Trophoblast cell (in vitro differentiated cells and primary cell): ENCODE results near the gene NRXN3.

Experiments
- DNase-seq, 2 donors: peaks; one replicate each; pipeline ENCODE4 v3.0.0-alpha.2; 2016
- H2AFZ ChIP-seq: 2 replicates; pipeline ENCODE4 v1.6.1; 2013; ENCODE audit warnings: low read length, moderate library complexity, mild to moderate bottlenecking; ENCODE audit not compliant: insufficient read depth, poor library complexity
- H2AK5ac ChIP-seq: 2 replicates; pipeline ENCODE4 v1.6.1; 2013; ENCODE audit warnings: mild to moderate bottlenecking, low read length
- H2BK120ac ChIP-seq: 2 replicates; pipeline ENCODE4 v1.6.1; 2013; ENCODE audit warnings: low read length, mild to moderate bottlenecking, moderate library complexity; ENCODE audit not compliant: insufficient read depth, poor library complexity
- H2BK12ac ChIP-seq: 2 replicates; pipeline ENCODE4 v1.6.1; 2013; ENCODE audit warnings: mild to moderate bottlenecking, low read length, moderate library complexity
- H2BK5ac ChIP-seq: 2 replicates; pipeline ENCODE4 v1.6.1; 2013; ENCODE audit warnings: low read length, low read depth, moderate library complexity, mild to moderate bottlenecking; ENCODE audit not compliant: poor library complexity
- H3K14ac ChIP-seq: 2 replicates; pipeline ENCODE4 v1.6.1; 2013; ENCODE audit warnings: mild to moderate bottlenecking, low read length
- H3K18ac ChIP-seq: 2 replicates; pipeline ENCODE4 v1.6.1; 2013; ENCODE audit warnings: mild to moderate bottlenecking, low read length
- H3K23ac ChIP-seq: 2 replicates; pipeline ENCODE4 v1.6.1; 2013; ENCODE audit warnings: low read length
- H3K27ac ChIP-seq: 2 replicates; pipeline ENCODE4 v1.5.1; 2013; ENCODE audit warnings: low read depth, mild to moderate bottlenecking, inconsistent platforms, low read length, moderate library complexity
- H3K27me3 ChIP-seq: 2 replicates; pipeline ENCODE4 v1.6.1; 2013; ENCODE audit warnings: inconsistent platforms, mild to moderate bottlenecking, low read length, moderate library complexity; ENCODE audit not compliant: insufficient read depth
- H3K36me3 ChIP-seq, 2 experiments: 1 replicate in 1 of 2; 2 replicates in 1 of 2; pipeline ENCODE4 v1.6.1; 2013; ENCODE audit warnings: low read length in 2 of 2, mild to moderate bottlenecking in 2 of 2, moderate library complexity in 1 of 2; ENCODE audit not compliant: insufficient read depth in 2 of 2, control insufficient read depth in 1 of 2
- H3K4ac ChIP-seq: 2 replicates; pipeline ENCODE4 v1.6.1; 2013; ENCODE audit warnings: low read depth, mild to moderate bottlenecking, low read length, moderate library complexity
- H3K4me1 ChIP-seq, 2 experiments: 1 replicate in 1 of 2; 2 replicates in 1 of 2; pipeline ENCODE4 v1.6.1; 2013; ENCODE audit warnings: low read length in 2 of 2, mild to moderate bottlenecking in 2 of 2, moderate library complexity in 1 of 2; ENCODE audit not compliant: insufficient read depth in 2 of 2, control insufficient read depth in 1 of 2
- H3K4me2 ChIP-seq: 2 replicates; pipeline ENCODE4 v1.6.1; 2013; ENCODE audit warnings: inconsistent platforms, mild to moderate bottlenecking, low read length, moderate library complexity
- H3K4me3 ChIP-seq: 2 replicates; pipeline ENCODE4 v1.5.1; 2013; ENCODE audit warnings: mild to moderate bottlenecking, low read depth, low read length, inconsistent platforms
- H3K79me1 ChIP-seq: one replicate; pipeline ENCODE4 v1.6.1; 2013; ENCODE audit warnings: low read length
- H3K79me2 ChIP-seq: 2 replicates; pipeline ENCODE4 v1.6.1; 2013; ENCODE audit warnings: low read length, mild to moderate bottlenecking; ENCODE audit not compliant: control insufficient read depth, insufficient read depth, poor library complexity
- H3K9ac ChIP-seq: 2 replicates; pipeline ENCODE4 v1.6.1; 2013; ENCODE audit warnings: mild to moderate bottlenecking, low read length
- H3K9me3 ChIP-seq: 2 replicates; pipeline ENCODE4 v1.6.1; 2013; ENCODE audit warnings: low read depth, mild to moderate bottlenecking, control low read depth, inconsistent platforms, low read length; ENCODE audit not compliant: insufficient read depth
- H4K12ac ChIP-seq: 2 replicates; pipeline ENCODE4 v1.6.1; 2013; ENCODE audit warnings: low read depth, mild to moderate bottlenecking, low read length, moderate library complexity
- H4K8ac ChIP-seq: 2 replicates; pipeline ENCODE4 v1.6.1; 2013; ENCODE audit warnings: low read depth, mild to moderate bottlenecking, low read length, moderate library complexity
- H4K91ac ChIP-seq: one replicate; pipeline ENCODE4 v1.6.1; 2013; ENCODE audit warnings: low read depth, mild to moderate bottlenecking, low read length, moderate library complexity
- WGBS: extraction: QIAGEN DNeasy Blood & Tissue Kit; methylation state at CpG from one replicate; pipeline ENCODE4 v1.1.7; 2013; ENCODE audit warnings: missing lambda C conversion rate; ENCODE audit not compliant: insufficient read length, insufficient coverage; ENCODE audit errors: extremely low coverage; 5-methylcytosine and 5-hydroxymethylcytosine counted together

Gene NRXN3

GRCh38 chr14:78752518-78753188, 582.5 kb downstream of the NRXN3 start:
- no peak overlapping the region for H3K4ac ChIP-seq
- no peak overlapping the region for H3K9ac ChIP-seq
- H3K79me2 ChIP-seq, result no peaks in the 10 kb centered on the region
- H2AFZ ChIP-seq, result no peak overlapping the region
- no peak overlapping the region for H3K27ac ChIP-seq
- no peaks in the 10 kb centered on the region for H3K9me3 ChIP-seq
- H3K27me3 ChIP-seq, result no peaks in the 10 kb centered on the region
- H4K12ac ChIP-seq, result peak overlapping the region; percentile 36
- no peak for DNase-seq
- no peak overlapping the region for H2AK5ac ChIP-seq
- no peak overlapping the region for H3K23ac ChIP-seq
- H2BK5ac ChIP-seq, result no peak overlapping the region
- H4K8ac ChIP-seq, result no peak overlapping the region
- H3K4me1 ChIP-seq, result peaks cover 0 to 5% of the 10 kb centered on the region in 2 experiments
- H4K91ac ChIP-seq, result no peak overlapping the region
- no peak overlapping the region for H3K4me2 ChIP-seq
- no peak overlapping the region for H3K18ac ChIP-seq
- no peaks in the 10 kb centered on the region for H3K36me3 ChIP-seq
- H3K4me3 ChIP-seq, result no peak overlapping the region
- no peak overlapping the region for H2BK120ac ChIP-seq
- H3K14ac ChIP-seq, result no peak overlapping the region
- H2BK12ac ChIP-seq, result no peak overlapping the region
- WGBS, result 100% methylated on average over 1 of the region's 5 CpGs
- no peaks in the 10 kb centered on the region for H3K79me1 ChIP-seq

- Histone ChIP-seq H3K4ac (no peak overlapping the region), H2BK120ac (no peak overlapping the region), H3K27ac (no peak overlapping the region), H3K4me1 (peaks cover 0 to 5% of the 10 kb centered on the region in 2 experiments), H4K91ac (no peak overlapping the region), H3K36me3 (no peaks in the 10 kb centered on the region), H3K14ac (no peak overlapping the region), H3K23ac (no peak overlapping the region), H3K18ac (no peak overlapping the region), H4K8ac (no peak overlapping the region), H3K4me3 (no peak overlapping the region), H2BK12ac (no peak overlapping the region), H3K9ac (no peak overlapping the region), H3K4me2 (no peak overlapping the region), H2AFZ (no peak overlapping the region), H3K79me1 (no peaks in the 10 kb centered on the region), H2BK5ac (no peak overlapping the region), H2AK5ac (no peak overlapping the region), H3K79me2 (no peaks in the 10 kb centered on the region), H3K9me3 (no peaks in the 10 kb centered on the region), H4K12ac (no peak overlapping the region), H3K27me3 (no peaks in the 10 kb centered on the region)
- DNase-seq, result no peak
- WGBS, result 100% methylated on average over 4 of the region's 6 CpGs
These were observed 583.9 kb downstream of the NRXN3 start for GRCh38 chr14:78754059-78754458.

GRCh38 chr14:78758333-78758732, 588.2 kb downstream of the NRXN3 start:
- Histone ChIP-seq H3K18ac (no peak overlapping the region), H3K27ac (no peak overlapping the region), H2AFZ (no peak overlapping the region), H3K4ac (no peak overlapping the region), H2BK12ac (no peak overlapping the region), H4K12ac (no peak overlapping the region), H2AK5ac (no peak overlapping the region), H3K79me1 (no peaks in the 10 kb centered on the region), H3K9ac (no peak overlapping the region), H3K23ac (no peak overlapping the region), H3K36me3 (no peaks in the 10 kb centered on the region), H3K14ac (no peak overlapping the region), H3K4me3 (no peak overlapping the region), H4K8ac (no peak overlapping the region), H2BK120ac (no peak overlapping the region), H3K9me3 (no peaks in the 10 kb centered on the region), H3K4me2 (no peak overlapping the region), H3K79me2 (no peaks in the 10 kb centered on the region), H3K4me1 (no peaks in the 10 kb centered on the region), H4K91ac (no peak overlapping the region), H3K27me3 (no peaks in the 10 kb centered on the region), H2BK5ac (no peak overlapping the region)
- no CpG with 5 or more reads among the region's 4 CpGs for WGBS
- DNase-seq, result peak; percentile 18 to 48

- no peak overlapping the region for H2BK12ac ChIP-seq
- no peak overlapping the region for H3K4ac ChIP-seq
- no peaks in the 10 kb centered on the region for H3K36me3 ChIP-seq
- DNase-seq, result no peak
- H3K4me2 ChIP-seq, result no peak overlapping the region
- no CpG with 5 or more reads among the region's 7 CpGs for WGBS
- no peak overlapping the region for H3K4me3 ChIP-seq
- no peak overlapping the region for H3K27ac ChIP-seq
- H3K18ac ChIP-seq, result no peak overlapping the region
- H3K14ac ChIP-seq, result no peak overlapping the region
- no peak overlapping the region for H4K91ac ChIP-seq
- H3K4me1 ChIP-seq, result peaks cover 0 to 5% of the 10 kb centered on the region in 2 experiments
- H3K23ac ChIP-seq, result no peak overlapping the region
- no peak overlapping the region for H2AFZ ChIP-seq
- H3K9me3 ChIP-seq, result no peaks in the 10 kb centered on the region
- no peak overlapping the region for H3K9ac ChIP-seq
- no peak overlapping the region for H2AK5ac ChIP-seq
- H4K8ac ChIP-seq, result no peak overlapping the region
- no peaks in the 10 kb centered on the region for H3K79me2 ChIP-seq
- no peak overlapping the region for H2BK5ac ChIP-seq
- no peaks in the 10 kb centered on the region for H3K79me1 ChIP-seq
- no peaks in the 10 kb centered on the region for H3K27me3 ChIP-seq
- no peak overlapping the region for H4K12ac ChIP-seq
- no peak overlapping the region for H2BK120ac ChIP-seq
These were observed 592.2 kb downstream of the NRXN3 start for GRCh38 chr14:78762331-78762730.
